HepG2 (cell line): ENCODE data around the gene TBKBP1. TPM values are rescaled to one million over a fixed set of nuclear protein-coding genes. Genes with fewer than 3 reads are reported as not detected.

ENCODE experiments used
- ATAC-seq: fragments of 200-7000 bp; cut with Tn5 transposase; 3 replicates; pipeline ENCODE4 v1.9.1; 2020; ENCODE audit warnings: mild to moderate bottlenecking, moderate library complexity
- BruUV-seq: library from RNA; stranded (reverse); fragments of 400-500 nt; replicated peaks from 2 replicates; lab custom pipeline; 2021; lab: Mats Ljungman, UMichigan
- CTCF ChIA-PET: fragments of 300-600 bp; formaldehyde crosslinking; extraction: SDS; loops from one replicate; lab custom pipeline; 2021; ENCODE audit warnings: low total read pairs, inconsistent platforms, low intra/inter-chr PET ratio; lab: Yijun Ruan, JAX
- POLR2A ChIA-PET: fragments of 350-600 bp; sonication (Branson Sonifier 250); formaldehyde crosslinking; loops from one replicate; lab custom pipeline; 2020; ENCODE audit warnings: antibody characterized with exemption, inconsistent platforms; lab: Yijun Ruan, JAX
- DNase-seq: peaks from one replicate; pipeline ENCODE4 v3.0.0-alpha.2; 2015; ENCODE audit warnings: low spot score
- FAIRE-seq: peaks from 3 replicates; lab custom pipeline; 2011; peaks lifted over from hg19 to GRCh38; lab: Jason Lieb, UNC
- H2AFZ ChIP-seq: one replicate; pipeline ENCODE4 v1.6.1; 2011; ENCODE audit warnings: low read length, inconsistent platforms
- H3K27ac ChIP-seq: fragments of 300-600 bp; 3 replicates; pipeline ENCODE4 v1.8.0; 2011; ENCODE audit warnings: mixed run types, mild to moderate bottlenecking, mixed read lengths, low read length, inconsistent platforms; ENCODE audit not compliant: insufficient read depth; ENCODE audit errors: extremely low read length
- H3K27me3 ChIP-seq, 2 experiments: fragments of 200-600 bp in 1 of 2; 2 replicates in 1 of 2; 3 replicates in 1 of 2; pipeline versions ENCODE4 v1.6.0 to v1.8.0; 2011; ENCODE audit warnings: low read length in 2 of 2, mild to moderate bottlenecking in 2 of 2, moderate library complexity in 2 of 2, inconsistent platforms in 1 of 2; ENCODE audit not compliant: insufficient read depth in 2 of 2, control insufficient read depth in 1 of 2
- H3K36me3 ChIP-seq, 2 experiments: fragments of 200-600 bp in 1 of 2; replicated peaks in 1 of 2; 2 replicates in 1 of 2; 3 replicates in 1 of 2; pipeline versions ENCODE4 v1.5.1 to v1.8.0; 2011; ENCODE audit warnings: low read length in 2 of 2, inconsistent platforms in 1 of 2; ENCODE audit not compliant: insufficient read depth in 2 of 2, control insufficient read depth in 1 of 2
- H3K4me1 ChIP-seq: 2 replicates; pipeline ENCODE4 v1.5.1; 2012; ENCODE audit warnings: low read length, inconsistent platforms; ENCODE audit not compliant: insufficient read depth
- H3K4me2 ChIP-seq: 2 replicates; pipeline ENCODE4 v1.6.0; 2011; ENCODE audit warnings: low read depth, low read length, inconsistent platforms
- H3K4me3 ChIP-seq, 3 experiments: fragments of 200-600 bp in 1 of 3; sonication (generic), shearing (Covaris generic) in 1 of 3; replicated peaks in 1 of 3; 2 replicates each; pipeline ENCODE4 v1.5.1; 2011 to 2016; ENCODE audit warnings: low read length in 3 of 3, inconsistent platforms in 2 of 3, low read depth in 2 of 3, mild to moderate bottlenecking in 2 of 3, control low read depth in 1 of 3, mixed read lengths in 1 of 3; ENCODE audit not compliant: insufficient read depth in 1 of 3
- H3K79me2 ChIP-seq: one replicate; pipeline ENCODE4 v1.6.1; 2011; ENCODE audit warnings: low read length, inconsistent platforms; ENCODE audit not compliant: insufficient read depth
- H3K9ac ChIP-seq: 2 replicates; pipeline ENCODE4 v1.6.0; 2011; ENCODE audit warnings: mild to moderate bottlenecking, low read depth, low read length, inconsistent platforms; ENCODE audit not compliant: insufficient read depth
- H3K9me3 ChIP-seq: 2 replicates; pipeline ENCODE4 v1.5.1; 2012; ENCODE audit warnings: mild to moderate bottlenecking, low read length
- H4K20me1 ChIP-seq: 2 replicates; pipeline ENCODE4 v1.6.0; 2011; ENCODE audit warnings: inconsistent platforms, mild to moderate bottlenecking, low read length, moderate library complexity; ENCODE audit not compliant: insufficient read depth
- CENPT ChIP-seq: sonication (generic); formaldehyde crosslinking; IDR thresholded peaks from 2 replicates; pipeline ENCODE4 v1.8.0; 2022; ENCODE audit warnings: low read depth, mild to moderate bottlenecking, moderate library complexity, missing genetic modification reagents
- EZH2 ChIP-seq: conservative IDR thresholded peaks from 2 replicates; pipeline ENCODE4 v1.6.1; 2012; ENCODE audit warnings: mild to moderate bottlenecking, low read depth, low read length, moderate library complexity
- KMT2A ChIP-seq: sonication (generic); formaldehyde crosslinking; IDR thresholded peaks from 2 replicates; pipeline ENCODE4 v1.4.0; 2020; ENCODE audit warnings: missing genetic modification reagents
- PAWR ChIP-seq: sonication (generic); formaldehyde crosslinking; IDR thresholded peaks from 2 replicates; pipeline ENCODE4 v1.4.0; 2020; ENCODE audit warnings: missing genetic modification reagents, mild to moderate bottlenecking, borderline replicate concordance
- RAD21 ChIP-seq: fragments of 450-650 bp; formaldehyde crosslinking; IDR thresholded peaks from 2 replicates; pipeline ENCODE4 v1.5.0; 2020; ENCODE audit warnings: mild to moderate bottlenecking
- SRF ChIP-seq: IDR thresholded peaks from 2 replicates; pipeline ENCODE4 v1.6.1; 2011; ENCODE audit warnings: mild to moderate bottlenecking, low read depth, low read length, moderate library complexity
- ZNF232 ChIP-seq: sonication (generic); formaldehyde crosslinking; IDR thresholded peaks from 2 replicates; pipeline ENCODE4 v1.4.0; 2020; ENCODE audit warnings: missing genetic modification reagents, borderline replicate concordance
- ZNF263 ChIP-seq: sonication (generic); formaldehyde crosslinking; IDR thresholded peaks from 2 replicates; pipeline ENCODE4 v1.4.0; 2020; ENCODE audit warnings: missing genetic modification reagents
- ZNF552 ChIP-seq: sonication (generic); formaldehyde crosslinking; IDR thresholded peaks from 2 replicates; pipeline ENCODE4 v1.9.0; 2022; ENCODE audit warnings: missing genetic modification reagents, mild to moderate bottlenecking, borderline replicate concordance
- ZNF616 ChIP-seq: sonication (generic); formaldehyde crosslinking; IDR thresholded peaks from 2 replicates; pipeline ENCODE4 v1.5.0; 2020; ENCODE audit warnings: low read depth, mild to moderate bottlenecking, missing genetic modification reagents
- WGBS: methylation state at CpG from one replicate; pipeline ENCODE4 v1.1.6; 2017; ENCODE audit warnings: low lambda C conversion rate; 5-methylcytosine and 5-hydroxymethylcytosine counted together
- in situ Hi-C: cut with HindIII; loops from 2 replicates; pipeline ENCODE4 v1.10.0; 2017; ENCODE audit warnings: low pct_unique_long_range_greater_than_20kb; ENCODE audit not compliant: extremely low pct_ligation_motif_present
- intact Hi-C: fragments of 100-400 bp; cut with micrococcal nuclease; formaldehyde crosslinking; loops from one replicate; pipeline ENCODE4 v1.10.0; 2022; ENCODE audit not compliant: unreplicated experiment
- polyA plus RNA-seq, 8 experiments: library from polyadenylated mRNA; depleted of rRNA in 3 of 8; stranded (reverse) in 7 of 8; unstranded in 1 of 8; fragments of >200 nt; fragmentation: Illumina TruSeq in 4 of 8; extraction: Trizol in 4 of 8; gene quantifications; 2 replicates each; pipeline versions ENCODE4 v1.2.1 to v1.2.3, GENCODE V29; 2011 to 2016; ENCODE audit warnings: low read depth in 4 of 8, missing spikeins in 1 of 8, mixed read lengths in 1 of 8; ENCODE audit not compliant: insufficient read depth in 1 of 8
- total RNA-seq, 5 experiments: library from RNA; depleted of rRNA; stranded (reverse); fragments of >200 nt; fragmentation: Illumina TruSeq; extraction: Trizol; gene quantifications; 2 replicates each; pipeline ENCODE4 v1.2.3, GENCODE V29; 2016; ENCODE audit warnings: low read depth in 1 of 5
- TF ChIP-seq, protein P1 (sequence below): IDR thresholded peaks from 2 replicates; pipeline ENCODE4 v1.6.1; 2016
- TF ChIP-seq, protein P2 (sequence below): sonication (generic); formaldehyde crosslinking; IDR thresholded peaks from 2 replicates; pipeline ENCODE4 v1.5.0; 2020; ENCODE audit warnings: missing genetic modification reagents, mild to moderate bottlenecking, borderline replicate concordance
- TF ChIP-seq, protein P3 (sequence below): sonication (generic); formaldehyde crosslinking; IDR thresholded peaks from 2 replicates; pipeline ENCODE4 v1.5.1; 2020; ENCODE audit warnings: missing genetic modification reagents, mild to moderate bottlenecking, borderline replicate concordance
- TF ChIP-seq, protein P4 (sequence below): sonication (generic); formaldehyde crosslinking; IDR thresholded peaks from 2 replicates; pipeline ENCODE4 v1.4.0; 2020; ENCODE audit warnings: missing genetic modification reagents
- TF ChIP-seq, protein P5 (sequence below): sonication (generic); formaldehyde crosslinking; IDR thresholded peaks from 2 replicates; pipeline ENCODE4 v1.8.1; 2023; ENCODE audit warnings: mild to moderate bottlenecking, moderate library complexity, missing genetic modification reagents

Gene TBKBP1
- total and polyA plus RNA-seq, 2 of the 13 experiments (the other 11 are each of a cell fraction or from before 2014, with no cell fraction given), result 2.6 to 7.0 TPM

DNA sequence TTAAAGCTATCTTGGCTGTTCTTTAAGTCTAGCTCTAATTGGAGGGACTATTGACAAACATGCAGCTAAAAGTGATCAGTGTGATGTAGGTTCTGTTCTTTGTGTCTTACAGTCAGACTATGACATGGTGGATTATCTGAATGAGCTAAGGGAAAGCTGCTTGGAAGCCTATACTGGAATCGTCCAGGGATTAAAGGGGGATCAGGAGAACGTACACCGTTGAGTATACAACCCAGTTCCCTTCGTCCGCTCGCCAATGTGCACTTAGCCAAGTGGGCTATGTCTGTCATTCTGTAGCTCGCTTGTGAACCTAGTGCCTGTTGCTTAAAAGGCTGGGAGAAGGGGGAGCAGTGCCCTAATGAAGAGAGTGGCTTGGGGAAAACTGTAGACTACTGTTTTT lies 15.8 kb upstream of the TBKBP1 start:
- Histone ChIP-seq H3K4me3 (no peak overlapping the region), H4K20me1 (no peaks in the 10 kb centered on the region; the same call in 1 of the 2 replicates), H3K4me1 (no peaks in the 10 kb centered on the region), H3K27ac (no peak overlapping the region), H3K9ac (no peak overlapping the region), H3K4me2 (no peak overlapping the region), H3K9me3 (no peaks in the 10 kb centered on the region), H2AFZ (no peak overlapping the region), H3K36me3 (peaks cover 53 to 87% of the 10 kb centered on the region in 2 experiments), H3K27me3 (no peaks in the 10 kb centered on the region), H3K79me2 (no peaks in the 10 kb centered on the region)
- no peak for DNase-seq
- no peak for ATAC-seq
- 82% methylated on average over 7 of the region's 7 CpGs for WGBS
- POLR2A ChIA-PET, result interaction anchor here (1.2 to 1.9 kb wide), 3 partner anchors 9 to 29 kb away, joined by 3 to 5 read pairs (median 3); partner anchors contain the start of gene KPNB1
- TF ChIP-seq CENPT, result no peak
- no peak for TF ChIP-seq EZH2
- no peak for TF ChIP-seq SRF
- TF ChIP-seq, protein P1, sequence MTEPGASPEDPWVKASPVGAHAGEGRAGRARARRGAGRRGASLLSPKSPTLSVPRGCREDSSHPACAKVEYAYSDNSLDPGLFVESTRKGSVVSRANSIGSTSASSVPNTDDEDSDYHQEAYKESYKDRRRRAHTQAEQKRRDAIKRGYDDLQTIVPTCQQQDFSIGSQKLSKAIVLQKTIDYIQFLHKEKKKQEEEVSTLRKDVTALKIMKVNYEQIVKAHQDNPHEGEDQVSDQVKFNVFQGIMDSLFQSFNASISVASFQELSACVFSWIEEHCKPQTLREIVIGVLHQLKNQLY (CRISPR knock-in tag), result no peak
- TF ChIP-seq ZNF263 (CRISPR knock-in tag), result no peak
- TF ChIP-seq, protein P2, sequence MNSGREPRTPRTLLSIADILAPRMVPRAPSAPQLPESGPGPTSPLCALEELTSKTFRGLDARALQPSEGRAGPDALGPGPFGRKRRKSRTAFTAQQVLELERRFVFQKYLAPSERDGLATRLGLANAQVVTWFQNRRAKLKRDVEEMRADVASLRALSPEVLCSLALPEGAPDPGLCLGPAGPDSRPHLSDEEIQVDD (CRISPR knock-in tag), result no peak
- TF ChIP-seq ZNF232 (CRISPR knock-in tag), result no peak
- no peak for TF ChIP-seq PAWR (CRISPR knock-in tag)
- no peak for TF ChIP-seq KMT2A (CRISPR knock-in tag)
- no peak for TF ChIP-seq ZNF616 (CRISPR knock-in tag)
- TF ChIP-seq, protein P3, sequence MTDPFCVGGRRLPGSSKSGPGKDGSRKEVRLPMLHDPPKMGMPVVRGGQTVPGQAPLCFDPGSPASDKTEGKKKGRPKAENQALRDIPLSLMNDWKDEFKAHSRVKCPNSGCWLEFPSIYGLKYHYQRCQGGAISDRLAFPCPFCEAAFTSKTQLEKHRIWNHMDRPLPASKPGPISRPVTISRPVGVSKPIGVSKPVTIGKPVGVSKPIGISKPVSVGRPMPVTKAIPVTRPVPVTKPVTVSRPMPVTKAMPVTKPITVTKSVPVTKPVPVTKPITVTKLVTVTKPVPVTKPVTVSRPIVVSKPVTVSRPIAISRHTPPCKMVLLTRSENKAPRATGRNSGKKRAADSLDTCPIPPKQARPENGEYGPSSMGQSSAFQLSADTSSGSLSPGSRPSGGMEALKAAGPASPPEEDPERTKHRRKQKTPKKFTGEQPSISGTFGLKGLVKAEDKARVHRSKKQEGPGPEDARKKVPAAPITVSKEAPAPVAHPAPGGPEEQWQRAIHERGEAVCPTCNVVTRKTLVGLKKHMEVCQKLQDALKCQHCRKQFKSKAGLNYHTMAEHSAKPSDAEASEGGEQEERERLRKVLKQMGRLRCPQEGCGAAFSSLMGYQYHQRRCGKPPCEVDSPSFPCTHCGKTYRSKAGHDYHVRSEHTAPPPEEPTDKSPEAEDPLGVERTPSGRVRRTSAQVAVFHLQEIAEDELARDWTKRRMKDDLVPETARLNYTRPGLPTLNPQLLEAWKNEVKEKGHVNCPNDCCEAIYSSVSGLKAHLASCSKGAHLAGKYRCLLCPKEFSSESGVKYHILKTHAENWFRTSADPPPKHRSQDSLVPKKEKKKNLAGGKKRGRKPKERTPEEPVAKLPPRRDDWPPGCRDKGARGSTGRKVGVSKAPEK (CRISPR knock-in tag), result no peak
- TF ChIP-seq, protein P4, sequence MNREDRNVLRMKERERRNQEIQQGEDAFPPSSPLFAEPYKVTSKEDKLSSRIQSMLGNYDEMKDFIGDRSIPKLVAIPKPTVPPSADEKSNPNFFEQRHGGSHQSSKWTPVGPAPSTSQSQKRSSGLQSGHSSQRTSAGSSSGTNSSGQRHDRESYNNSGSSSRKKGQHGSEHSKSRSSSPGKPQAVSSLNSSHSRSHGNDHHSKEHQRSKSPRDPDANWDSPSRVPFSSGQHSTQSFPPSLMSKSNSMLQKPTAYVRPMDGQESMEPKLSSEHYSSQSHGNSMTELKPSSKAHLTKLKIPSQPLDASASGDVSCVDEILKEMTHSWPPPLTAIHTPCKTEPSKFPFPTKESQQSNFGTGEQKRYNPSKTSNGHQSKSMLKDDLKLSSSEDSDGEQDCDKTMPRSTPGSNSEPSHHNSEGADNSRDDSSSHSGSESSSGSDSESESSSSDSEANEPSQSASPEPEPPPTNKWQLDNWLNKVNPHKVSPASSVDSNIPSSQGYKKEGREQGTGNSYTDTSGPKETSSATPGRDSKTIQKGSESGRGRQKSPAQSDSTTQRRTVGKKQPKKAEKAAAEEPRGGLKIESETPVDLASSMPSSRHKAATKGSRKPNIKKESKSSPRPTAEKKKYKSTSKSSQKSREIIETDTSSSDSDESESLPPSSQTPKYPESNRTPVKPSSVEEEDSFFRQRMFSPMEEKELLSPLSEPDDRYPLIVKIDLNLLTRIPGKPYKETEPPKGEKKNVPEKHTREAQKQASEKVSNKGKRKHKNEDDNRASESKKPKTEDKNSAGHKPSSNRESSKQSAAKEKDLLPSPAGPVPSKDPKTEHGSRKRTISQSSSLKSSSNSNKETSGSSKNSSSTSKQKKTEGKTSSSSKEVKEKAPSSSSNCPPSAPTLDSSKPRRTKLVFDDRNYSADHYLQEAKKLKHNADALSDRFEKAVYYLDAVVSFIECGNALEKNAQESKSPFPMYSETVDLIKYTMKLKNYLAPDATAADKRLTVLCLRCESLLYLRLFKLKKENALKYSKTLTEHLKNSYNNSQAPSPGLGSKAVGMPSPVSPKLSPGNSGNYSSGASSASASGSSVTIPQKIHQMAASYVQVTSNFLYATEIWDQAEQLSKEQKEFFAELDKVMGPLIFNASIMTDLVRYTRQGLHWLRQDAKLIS, result no peak
- TF ChIP-seq, protein P5, sequence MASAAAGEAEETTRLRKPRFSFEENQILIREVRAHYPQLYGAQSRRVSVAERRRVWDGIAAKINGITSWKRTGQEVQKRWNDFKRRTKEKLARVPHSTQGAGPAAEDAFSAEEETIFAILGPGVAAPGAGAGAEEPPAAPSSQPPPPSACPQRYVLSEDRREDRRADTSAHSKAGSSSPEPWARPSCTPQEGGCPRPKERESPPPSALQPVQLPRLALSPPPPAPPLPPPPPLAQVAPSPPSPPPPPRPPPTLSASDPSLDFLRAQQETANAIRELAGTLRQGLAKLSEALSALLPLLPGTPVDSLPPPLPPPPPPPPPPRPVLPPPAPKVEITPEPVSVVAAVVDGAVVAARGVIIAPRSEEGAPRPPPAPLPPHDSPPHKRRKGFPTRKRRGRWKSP (CRISPR knock-in tag), result no peak
- no peak for TF ChIP-seq RAD21 (CRISPR knock-in tag)
- TF ChIP-seq ZNF552 (CRISPR knock-in tag), result no peak
- no TSS peak for BruUV-seq
- in situ Hi-C loops (no loop called here), intact Hi-C loops (no loop called here)
- CTCF ChIA-PET, result no interaction called here
- no peak for FAIRE-seq
